ENCODE measurements around the gene PARP8. TPM values are rescaled to one million over a fixed set of nuclear protein-coding genes. Genes with fewer than 3 reads are reported as not detected.

PARP8 gene
- total and polyA plus RNA-seq, 2 of the 8 experiments (the other 6 are each of a cell fraction or from before 2014, with no cell fraction given), result 16.6 to 30.6 TPM

GRCh38 chr5:50726475-50727148 is 60.2 kb downstream of the PARP8 start:
- H3K18ac ChIP-seq (ENCODE audit: extremely low read depth, low read length), result no peak overlapping the region
- FAIRE-seq (no peak), DNase-seq (ENCODE audit: low read depth in 1 of 2, low spot score in 2 of 2) (no peak)
- H3K9ac ChIP-seq (replicated peaks in 1 of 4; ENCODE audit: extremely low read depth in 1 of 4, low read depth in 3 of 4, low read length in 3 of 4), result no peak overlapping the region; a peak in 1 of 7 replicates
- H2BK5ac ChIP-seq (ENCODE audit: low read depth, low read length), result no peak overlapping the region
- H3K56ac ChIP-seq (replicated peaks; ENCODE audit: insufficient read length, low read depth, low read length), result no peak overlapping the region
- H3K4ac ChIP-seq (replicated peaks; ENCODE audit: insufficient read length, low read depth, low read length), result no peak overlapping the region
- H3K23me2 ChIP-seq (ENCODE audit: low read depth, low read length), result no peaks in the 10 kb centered on the region
- no peak overlapping the region for H3K4me2 ChIP-seq (ENCODE audit: insufficient read depth in 1 of 2, low read depth in 2 of 2, low read length in 2 of 2)
- no peak overlapping the region for H2BK120ac ChIP-seq (replicated peaks; ENCODE audit: low read depth, low read length)
- WGBS, 2 experiments (ENCODE audit: extremely low coverage in 1 of 2, insufficient coverage in 1 of 2, insufficient read length in 1 of 2, insufficient replicate concordance in 2 of 2, low coverage in 1 of 2, low lambda C conversion rate in 2 of 2, missing lambda C conversion rate in 1 of 2), result 84% methylated on average over 3 of the region's 3 CpGs; no CpG with 5 or more reads in 1 of the 2 experiments
- no peak overlapping the region for H4K8ac ChIP-seq (ENCODE audit: extremely low read depth, insufficient read depth, low read length)
- H2AK5ac ChIP-seq (ENCODE audit: low read depth, low read length), result no peak overlapping the region
- no peak overlapping the region for H4K5ac ChIP-seq (ENCODE audit: insufficient read length, low read depth, low read length)
- no peak overlapping the region for H2AFZ ChIP-seq (ENCODE audit: low read length)
- no peak overlapping the region for H3K27ac ChIP-seq (ENCODE audit: low read depth, low read length)
- no peak overlapping the region for H2BK20ac ChIP-seq (ENCODE audit: low read length)
- H4K91ac ChIP-seq (replicated peaks; ENCODE audit: insufficient read length, low read length), result no peak overlapping the region
- TF ChIP-seq TEAD4 (IDR thresholded peaks at IDR 0.05; ENCODE audit: low read depth, low read length), result no peak
- TF ChIP-seq EGR1 (IDR thresholded peaks at IDR 0.05; ENCODE audit: borderline replicate concordance, low read depth, low read length), result no peak
- no peak for TF ChIP-seq ATF3 (IDR thresholded peaks at IDR 0.05; ENCODE audit: insufficient read depth, low read depth, low read length)
- TF ChIP-seq HDAC6 (IDR thresholded peaks at IDR 0.05; ENCODE audit: low read depth, low read length), result no peak
- no peak for TF ChIP-seq NRF1 (IDR thresholded peaks at IDR 0.05; ENCODE audit: low read depth, low read length)
- no peak for TF ChIP-seq RFX5 (IDR thresholded peaks at IDR 0.05; ENCODE audit: borderline replicate concordance, low read depth, low read length)
- no peak for TF ChIP-seq CHD2 (IDR thresholded peaks at IDR 0.05; ENCODE audit: low read length)
- no peak for TF ChIP-seq CREB1 (IDR thresholded peaks at IDR 0.05)
- TF ChIP-seq TAF7 (optimal IDR thresholded peaks at IDR 0.05; ENCODE audit: borderline replicate concordance, low read depth, low read length), result no peak
- no peak for TF ChIP-seq KDM1A (IDR thresholded peaks at IDR 0.05; ENCODE audit: borderline replicate concordance, low read length)
- peaks cover 0 to 97% of the 10 kb centered on the region in 2 experiments; a peak in 3 of 4 replicates for H3K79me2 ChIP-seq (ENCODE audit: control insufficient read depth in 1 of 2, insufficient read depth in 2 of 2, low read length in 2 of 2)
- no peak overlapping the region for H3K23ac ChIP-seq (ENCODE audit: insufficient read length)
- H3K36me3 ChIP-seq (ENCODE audit: control insufficient read depth in 2 of 4, insufficient read depth in 4 of 4, low read length in 3 of 4), result no peaks in the 10 kb centered on the region
- H3K79me1 ChIP-seq (ENCODE audit: low read depth, low read length), result peaks cover 3% of the 10 kb centered on the region; the same call in 1 of the 2 replicates
- H3K4me1 ChIP-seq (replicated peaks in 1 of 4; ENCODE audit: control insufficient read depth in 3 of 4, insufficient read depth in 4 of 4, low read length in 3 of 4), result peaks cover 0 to 6% (median 2%) of the 10 kb centered on the region in 4 experiments; a peak in 3 of 7 replicates
- CTCF ChIA-PET (ENCODE audit: partially characterized antibody), result interaction anchor here (1.0 to 1.6 kb wide), 5 partner anchors 8 to 41 kb away, joined by 3 to 6 read pairs (median 4); no protein-coding TSS in a partner anchor
- H3K9me3 ChIP-seq (ENCODE audit: insufficient read depth in 2 of 2, low read depth in 1 of 2, low read length in 1 of 2), result no peaks in the 10 kb centered on the region
- no peaks in the 10 kb centered on the region for H3K27me3 ChIP-seq (replicated peaks in 1 of 4; ENCODE audit: control insufficient read depth in 3 of 4, extremely low read depth in 1 of 4, insufficient read depth in 3 of 4, low read length in 3 of 4)
- no peak overlapping the region for H3K4me3 ChIP-seq (ENCODE audit: extremely low read depth in 1 of 4, insufficient read depth in 2 of 4, low read depth in 3 of 4, low read length in 4 of 4)
- H2BK15ac ChIP-seq (ENCODE audit: low read length), result no peak overlapping the region
- peaks cover 2 to 3% of the 10 kb centered on the region in 2 experiments for H4K20me1 ChIP-seq (replicated peaks in 1 of 2; ENCODE audit: control insufficient read depth in 1 of 2, insufficient read depth in 2 of 2, low read length in 2 of 2)
- POLR2A ChIA-PET (ENCODE audit: partially characterized antibody), result interaction anchor here (0.9 to 1.9 kb wide), 2 partner anchors 16 to 59 kb away, joined by 4 to 8 read pairs; no protein-coding TSS in a partner anchor
- no peak overlapping the region for H3K14ac ChIP-seq (ENCODE audit: insufficient read length)
- no peak overlapping the region for H2BK12ac ChIP-seq (ENCODE audit: low read depth, low read length)

Measured in H1 (cell line).